ENCODE measurements around the gene MAU2.
"Not testable (repeated sequence)": the region's sequence is repeated elsewhere in the genome, so short reads cannot be mapped to it uniquely, and the experiment has no call there.

DNA sequence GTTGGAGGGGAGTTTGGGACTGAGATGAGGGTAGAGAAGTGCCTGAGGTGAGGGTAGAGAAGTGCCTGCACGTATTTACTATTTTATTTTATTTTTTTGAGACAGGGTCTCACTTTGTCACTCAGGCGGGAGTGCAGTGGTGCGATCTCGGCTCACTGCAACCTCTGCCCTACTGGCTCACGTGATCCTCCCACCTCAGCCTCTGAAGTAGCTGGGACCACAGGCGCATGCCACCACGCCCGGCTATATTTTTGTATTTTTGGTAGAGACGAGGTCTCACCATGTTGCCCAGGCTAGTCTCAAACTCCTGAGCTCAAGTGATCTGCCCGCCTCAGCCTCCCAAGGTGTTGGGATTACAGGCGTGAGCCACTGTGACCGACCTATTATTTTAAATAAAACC, 69.1 kb downstream of the MAU2 start:
- not testable (repeated sequence) for TF ChIP-seq CTCF, POLR2AphosphoS5 (IDR thresholded peaks at IDR 0.05)

Measured in prostate gland (tissue), 2 donors.